IMR-90 (cell line): Measurements from ENCODE around the gene TERB1. TPM values are rescaled to one million over a fixed set of nuclear protein-coding genes. Genes with fewer than 3 reads are reported as not detected.

Experiments
- ATAC-seq: fragments of 200-7000 bp; cut with Tn5 transposase; 2 replicates; pipeline ENCODE4 v1.9.1; 2020; ENCODE audit warnings: low read depth, mild to moderate bottlenecking, moderate library complexity
- BruUV-seq: library from RNA; stranded (reverse); fragments of 400-500 nt; replicated peaks from 2 replicates; lab custom pipeline; 2021; lab: Mats Ljungman, UMichigan
- CTCF ChIA-PET: fragments of 300-600 bp; formaldehyde crosslinking; extraction: SDS; loops from one replicate; lab custom pipeline; 2021; ENCODE audit warnings: antibody characterized with exemption; lab: Yijun Ruan, JAX
- POLR2A ChIA-PET: fragments of 300-600 bp; sonication (Branson Sonifier 250); formaldehyde crosslinking; loops from one replicate; lab custom pipeline; 2022; ENCODE audit warnings: antibody characterized with exemption; ENCODE audit not compliant: unreplicated experiment; lab: Charles Lee
- DNase-seq: peaks from one replicate; pipeline ENCODE4 v3.0.0; 2013
- H2AFZ ChIP-seq: replicated peaks from 2 replicates; pipeline ENCODE3; 2013; ENCODE audit warnings: low read length, mild to moderate bottlenecking; ENCODE audit not compliant: poor library complexity
- H2AK5ac ChIP-seq: 2 replicates; pipeline ENCODE4 v1.6.1; 2013; ENCODE audit warnings: low read depth, low read length, inconsistent platforms
- H2AK9ac ChIP-seq: replicated peaks from 2 replicates; pipeline ENCODE3; 2013; ENCODE audit warnings: mild to moderate bottlenecking, low read depth, low read length, moderate library complexity; ENCODE audit not compliant: poor library complexity
- H2BK120ac ChIP-seq: 2 replicates; pipeline ENCODE4 v1.6.1; 2013; ENCODE audit warnings: low read depth, low read length, inconsistent platforms
- H2BK15ac ChIP-seq: 3 replicates; pipeline ENCODE4 v1.6.1; 2013; ENCODE audit warnings: low read depth, low read length, inconsistent platforms
- H2BK20ac ChIP-seq: 2 replicates; pipeline ENCODE4 v1.6.1; 2013; ENCODE audit warnings: low read depth, mild to moderate bottlenecking, inconsistent platforms, low read length, moderate library complexity
- H2BK5ac ChIP-seq: 2 replicates; pipeline ENCODE4 v1.6.1; 2013; ENCODE audit warnings: mild to moderate bottlenecking, low read depth, low read length, inconsistent platforms; ENCODE audit not compliant: poor library complexity, severe bottlenecking
- H3K14ac ChIP-seq: replicated peaks from 2 replicates; pipeline ENCODE4 v1.6.1; 2013; ENCODE audit warnings: low read depth, low read length, inconsistent platforms
- H3K18ac ChIP-seq: 2 replicates; pipeline ENCODE4 v1.6.1; 2013; ENCODE audit warnings: low read depth, low read length, control low read depth
- H3K23ac ChIP-seq: 2 replicates; pipeline ENCODE4 v1.6.1; 2013; ENCODE audit warnings: low read depth, low read length, inconsistent platforms
- H3K27ac ChIP-seq: 2 replicates; pipeline ENCODE4 v1.5.1; 2013; ENCODE audit warnings: mild to moderate bottlenecking, control low read depth, low read length; ENCODE audit not compliant: insufficient read depth
- H3K27me3 ChIP-seq: 2 replicates; pipeline ENCODE4 v1.6.1; 2013; ENCODE audit warnings: low read length; ENCODE audit not compliant: control insufficient read depth, insufficient read depth
- H3K36me3 ChIP-seq: 2 replicates; pipeline ENCODE4 v1.6.1; 2013; ENCODE audit warnings: low read length, mixed read lengths; ENCODE audit not compliant: control insufficient read depth, insufficient read depth
- H3K4ac ChIP-seq: 2 replicates; pipeline ENCODE4 v1.6.1; 2013; ENCODE audit warnings: low read depth, low read length, inconsistent platforms
- H3K4me1 ChIP-seq: 2 replicates; pipeline ENCODE4 v1.6.1; 2013; ENCODE audit warnings: low read length, mixed read lengths; ENCODE audit not compliant: control insufficient read depth, insufficient read depth
- H3K4me2 ChIP-seq: 2 replicates; pipeline ENCODE4 v1.6.1; 2013; ENCODE audit warnings: low read depth, mild to moderate bottlenecking, control low read depth, low read length, moderate library complexity
- H3K4me3 ChIP-seq: 2 replicates; pipeline ENCODE4 v1.5.1; 2013; ENCODE audit warnings: low read depth, mild to moderate bottlenecking, control low read depth, low read length, moderate library complexity; ENCODE audit not compliant: insufficient read depth
- H3K56ac ChIP-seq: 2 replicates; pipeline ENCODE4 v1.6.1; 2013; ENCODE audit warnings: low read length, inconsistent platforms; ENCODE audit not compliant: insufficient read depth; ENCODE audit errors: extremely low read depth
- H3K79me1 ChIP-seq, 2 experiments: 2 replicates each; pipeline ENCODE4 v1.6.1; 2013; ENCODE audit warnings: low read length in 2 of 2, inconsistent platforms in 1 of 2, low read depth in 1 of 2
- H3K9ac ChIP-seq: 2 replicates; pipeline ENCODE4 v1.6.1; 2013; ENCODE audit warnings: low read depth, low read length, control low read depth
- H3K9me1 ChIP-seq: 2 replicates; pipeline ENCODE4 v1.6.1; 2013; ENCODE audit warnings: low read length, inconsistent platforms; ENCODE audit not compliant: insufficient read depth
- H3K9me3 ChIP-seq: 2 replicates; pipeline ENCODE4 v1.6.1; 2013; ENCODE audit warnings: low read length; ENCODE audit not compliant: control insufficient read depth, insufficient read depth
- H4K20me1 ChIP-seq: 2 replicates; pipeline ENCODE4 v1.6.1; 2013; ENCODE audit warnings: low read length, inconsistent platforms; ENCODE audit not compliant: insufficient read depth
- H4K5ac ChIP-seq: 2 replicates; pipeline ENCODE4 v1.6.1; 2013; ENCODE audit warnings: mild to moderate bottlenecking, low read depth, low read length, control low read depth
- H4K8ac ChIP-seq, 2 experiments: 2 replicates each; pipeline ENCODE4 v1.6.1; 2013; ENCODE audit warnings: low read depth in 2 of 2, low read length in 2 of 2, control low read depth in 1 of 2, inconsistent platforms in 1 of 2
- H4K91ac ChIP-seq: 2 replicates; pipeline ENCODE4 v1.6.1; 2013; ENCODE audit warnings: low read depth, low read length, inconsistent platforms; ENCODE audit not compliant: insufficient read depth
- MAFK ChIP-seq: IDR thresholded peaks from 2 replicates; pipeline ENCODE4 v1.6.1; 2012; ENCODE audit warnings: low read depth, low read length, improper control_type of control experiment
- USF2 ChIP-seq: fragments of 150-350 bp; IDR thresholded peaks from 2 replicates; pipeline ENCODE4 v1.6.1; 2017; ENCODE audit warnings: mild to moderate bottlenecking, antibody characterized with exemption, low read length, low read depth
- dilution Hi-C: fragments of 300-500 bp; cut with HindIII; formaldehyde crosslinking; loops from one replicate; pipeline ENCODE4 v1.14.3; 2018; ENCODE audit warnings: low sequenced_read_pairs; ENCODE audit not compliant: unreplicated experiment
- in situ Hi-C: fragments of 300-500 bp; cut with MboI; formaldehyde crosslinking; loops from 3 replicates; pipeline ENCODE4 v1.14.3; 2019; ENCODE audit warnings: low sequenced_read_pairs, inconsistent platforms, mixed read lengths
- intact Hi-C: fragments of 100-400 bp; cut with micrococcal nuclease; formaldehyde crosslinking; loops from 2 replicates; pipeline ENCODE4 v1.10.0; 2022
- polyA plus RNA-seq, 3 experiments: library from polyadenylated mRNA; depleted of rRNA; stranded (reverse); fragments of >200 nt; gene quantifications; 2 replicates each; pipeline ENCODE4 v1.2.3, GENCODE V29; 2012; ENCODE audit warnings: low replicate concordance in 1 of 3
- total RNA-seq: library from RNA; depleted of rRNA; stranded (reverse); fragments of >200 nt; gene quantifications from 2 replicates; pipeline ENCODE4 v1.2.3, GENCODE V29; 2012

TERB1 gene
- total and polyA plus RNA-seq, 2 of the 4 experiments (the other 2 are of a cell fraction): not detected

- H3K79me1 ChIP-seq: no peaks in the 10 kb centered on the region
- peaks cover 16% of the 10 kb centered on the region for H3K27me3 ChIP-seq
- no TSS peak for BruUV-seq
- no peak overlapping the region for H2AK9ac ChIP-seq
- no peak overlapping the region for H2BK20ac ChIP-seq
- no peak overlapping the region for H4K5ac ChIP-seq
- no peak overlapping the region for H4K8ac ChIP-seq
- no peak overlapping the region for H2BK15ac ChIP-seq
- H3K4ac ChIP-seq: no peak overlapping the region
- H3K9me1 ChIP-seq: no peaks in the 10 kb centered on the region
- no peak overlapping the region for H3K56ac ChIP-seq
- no peak overlapping the region for H2BK120ac ChIP-seq
- H2AK5ac ChIP-seq: no peak overlapping the region
- no peak overlapping the region for H3K9ac ChIP-seq
- no peak overlapping the region for H3K4me3 ChIP-seq
- dilution Hi-C loops: no loop called here
- H3K18ac ChIP-seq: no peak overlapping the region
- TF ChIP-seq USF2: no peak
- TF ChIP-seq MAFK: no peak
- no peak overlapping the region for H3K14ac ChIP-seq
- H2AFZ ChIP-seq: no peak overlapping the region
- no peaks in the 10 kb centered on the region for H3K9me3 ChIP-seq
- no peaks in the 10 kb centered on the region for H3K36me3 ChIP-seq
- in situ Hi-C loops: no loop called here
- H3K23ac ChIP-seq: no peak overlapping the region
- no peak overlapping the region for H3K27ac ChIP-seq
- no peak overlapping the region for H2BK5ac ChIP-seq
- intact Hi-C loops: loop anchor here (5.0 kb wide), 1 partner anchor 34 kb away; no protein-coding TSS in a partner anchor
- no peaks in the 10 kb centered on the region for H4K20me1 ChIP-seq
- POLR2A ChIA-PET: no interaction called here
- H3K4me1 ChIP-seq: no peaks in the 10 kb centered on the region
- DNase-seq (no peak), ATAC-seq (no peak)
- CTCF ChIA-PET: no interaction called here
- H3K4me2 ChIP-seq: no peak overlapping the region
- no peak overlapping the region for H4K91ac ChIP-seq
These were observed 43.3 kb downstream of the TERB1 start for GRCh38 chr16:66758086-66758485.
